DND-41 (cell line): ENCODE results near the gene SUMO1.
"Not testable (repeated sequence)": the region's sequence is repeated elsewhere in the genome, so short reads cannot be mapped to it uniquely, and the experiment has no call there.

Experiments
- ATAC-seq: fragments of 200-7000 bp; cut with Tn5 transposase; 3 replicates; pipeline ENCODE4 v1.9.1; 2021; ENCODE audit warnings: low read depth; ENCODE audit not compliant: insufficient read depth
- DNase-seq: peaks from one replicate; pipeline ENCODE4 v3.0.0-alpha.2; 2020
- H2AFZ ChIP-seq: 2 replicates; pipeline ENCODE4 v1.6.0; 2012; ENCODE audit warnings: low read depth, low read length
- H3K27ac ChIP-seq: 2 replicates; pipeline ENCODE4 v1.5.1; 2012; ENCODE audit warnings: low read length, inconsistent platforms
- H3K27me3 ChIP-seq: fragments of 200-600 bp; sonication (generic); 2 replicates; pipeline ENCODE4 v1.6.0; 2012; ENCODE audit warnings: low read length, mild to moderate bottlenecking, inconsistent platforms; ENCODE audit not compliant: insufficient read depth, poor library complexity
- H3K36me3 ChIP-seq: 2 replicates; pipeline ENCODE4 v1.5.1; 2012; ENCODE audit warnings: low read length, inconsistent platforms; ENCODE audit not compliant: insufficient read depth
- H3K4me1 ChIP-seq: 2 replicates; pipeline ENCODE4 v1.5.1; 2012; ENCODE audit warnings: mild to moderate bottlenecking, low read length; ENCODE audit not compliant: insufficient read depth
- H3K4me2 ChIP-seq: 2 replicates; pipeline ENCODE4 v1.6.0; 2012; ENCODE audit warnings: mild to moderate bottlenecking, moderate library complexity, low read length, inconsistent platforms; ENCODE audit not compliant: insufficient read depth
- H3K4me3 ChIP-seq, 2 experiments: fragments of 200-600 bp in 1 of 2; shearing (Covaris generic) in 1 of 2; 2 replicates each; pipeline ENCODE4 v1.5.1; 2012 to 2016; ENCODE audit warnings: inconsistent platforms in 2 of 2, low read length in 2 of 2, mild to moderate bottlenecking in 2 of 2, low read depth in 1 of 2, moderate library complexity in 1 of 2
- H3K79me2 ChIP-seq: 2 replicates; pipeline ENCODE4 v1.6.0; 2012; ENCODE audit warnings: low read length, inconsistent platforms; ENCODE audit not compliant: insufficient read depth
- H3K9ac ChIP-seq: 2 replicates; pipeline ENCODE4 v1.6.0; 2012; ENCODE audit warnings: low read depth, mild to moderate bottlenecking, inconsistent platforms, low read length, moderate library complexity
- H3K9me3 ChIP-seq: 2 replicates; pipeline ENCODE4 v1.5.1; 2012; ENCODE audit warnings: low read length, moderate library complexity, mild to moderate bottlenecking, inconsistent platforms; ENCODE audit not compliant: insufficient read depth, severe bottlenecking
- H4K20me1 ChIP-seq: 2 replicates; pipeline ENCODE4 v1.6.0; 2012; ENCODE audit warnings: low read length; ENCODE audit not compliant: insufficient read depth
- EZH2 ChIP-seq: IDR thresholded peaks from 3 replicates; pipeline ENCODE4 v1.6.1; 2012; ENCODE audit warnings: borderline replicate concordance, low read depth, mild to moderate bottlenecking, moderate library complexity, low read length, inconsistent platforms; ENCODE audit not compliant: severe bottlenecking
- TF ChIP-seq, protein P1 (sequence below): IDR thresholded peaks from 2 replicates; pipeline ENCODE4 v1.5.1; 2012; ENCODE audit warnings: borderline replicate concordance, low read length, moderate library complexity, mild to moderate bottlenecking; ENCODE audit not compliant: poor library complexity, severe bottlenecking; ENCODE audit errors: extremely low read depth

The SUMO1 gene

DNA sequence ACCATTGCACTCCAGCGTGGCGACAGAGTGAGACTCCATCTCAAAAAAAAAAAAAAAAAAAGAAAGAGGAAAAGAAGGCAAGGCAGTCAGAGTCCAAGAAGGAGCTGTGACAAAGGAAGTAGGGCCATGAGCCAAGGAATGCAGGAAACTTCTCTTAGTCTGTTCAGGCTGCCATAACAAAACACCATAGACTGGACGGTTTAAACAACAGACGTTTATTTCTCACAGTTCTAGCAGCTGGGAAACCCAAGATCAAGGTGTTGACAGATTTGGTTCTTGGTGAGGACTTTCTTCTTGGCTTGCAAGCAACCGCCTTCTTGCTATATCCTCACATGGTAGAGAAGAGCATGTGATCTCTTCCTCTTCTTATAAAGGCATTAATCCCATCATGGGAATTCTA, 13.1 kb upstream of the SUMO1 start:
- Histone ChIP-seq H3K36me3 (no peaks in the 10 kb centered on the region), H4K20me1 (no peaks in the 10 kb centered on the region), H3K9me3 (no peaks in the 10 kb centered on the region), H3K4me2 (no peak overlapping the region), H2AFZ (no peak overlapping the region), H3K27me3 (no peaks in the 10 kb centered on the region), H3K4me1 (no peaks in the 10 kb centered on the region), H3K27ac (no peak overlapping the region), H3K4me3 (no peak overlapping the region), H3K79me2 (no peaks in the 10 kb centered on the region), H3K9ac (no peak overlapping the region)
- TF ChIP-seq, protein P1, sequence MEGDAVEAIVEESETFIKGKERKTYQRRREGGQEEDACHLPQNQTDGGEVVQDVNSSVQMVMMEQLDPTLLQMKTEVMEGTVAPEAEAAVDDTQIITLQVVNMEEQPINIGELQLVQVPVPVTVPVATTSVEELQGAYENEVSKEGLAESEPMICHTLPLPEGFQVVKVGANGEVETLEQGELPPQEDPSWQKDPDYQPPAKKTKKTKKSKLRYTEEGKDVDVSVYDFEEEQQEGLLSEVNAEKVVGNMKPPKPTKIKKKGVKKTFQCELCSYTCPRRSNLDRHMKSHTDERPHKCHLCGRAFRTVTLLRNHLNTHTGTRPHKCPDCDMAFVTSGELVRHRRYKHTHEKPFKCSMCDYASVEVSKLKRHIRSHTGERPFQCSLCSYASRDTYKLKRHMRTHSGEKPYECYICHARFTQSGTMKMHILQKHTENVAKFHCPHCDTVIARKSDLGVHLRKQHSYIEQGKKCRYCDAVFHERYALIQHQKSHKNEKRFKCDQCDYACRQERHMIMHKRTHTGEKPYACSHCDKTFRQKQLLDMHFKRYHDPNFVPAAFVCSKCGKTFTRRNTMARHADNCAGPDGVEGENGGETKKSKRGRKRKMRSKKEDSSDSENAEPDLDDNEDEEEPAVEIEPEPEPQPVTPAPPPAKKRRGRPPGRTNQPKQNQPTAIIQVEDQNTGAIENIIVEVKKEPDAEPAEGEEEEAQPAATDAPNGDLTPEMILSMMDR: no peak
- TF ChIP-seq EZH2: no peak
- ATAC-seq (no peak), DNase-seq (no peak)

DNA sequence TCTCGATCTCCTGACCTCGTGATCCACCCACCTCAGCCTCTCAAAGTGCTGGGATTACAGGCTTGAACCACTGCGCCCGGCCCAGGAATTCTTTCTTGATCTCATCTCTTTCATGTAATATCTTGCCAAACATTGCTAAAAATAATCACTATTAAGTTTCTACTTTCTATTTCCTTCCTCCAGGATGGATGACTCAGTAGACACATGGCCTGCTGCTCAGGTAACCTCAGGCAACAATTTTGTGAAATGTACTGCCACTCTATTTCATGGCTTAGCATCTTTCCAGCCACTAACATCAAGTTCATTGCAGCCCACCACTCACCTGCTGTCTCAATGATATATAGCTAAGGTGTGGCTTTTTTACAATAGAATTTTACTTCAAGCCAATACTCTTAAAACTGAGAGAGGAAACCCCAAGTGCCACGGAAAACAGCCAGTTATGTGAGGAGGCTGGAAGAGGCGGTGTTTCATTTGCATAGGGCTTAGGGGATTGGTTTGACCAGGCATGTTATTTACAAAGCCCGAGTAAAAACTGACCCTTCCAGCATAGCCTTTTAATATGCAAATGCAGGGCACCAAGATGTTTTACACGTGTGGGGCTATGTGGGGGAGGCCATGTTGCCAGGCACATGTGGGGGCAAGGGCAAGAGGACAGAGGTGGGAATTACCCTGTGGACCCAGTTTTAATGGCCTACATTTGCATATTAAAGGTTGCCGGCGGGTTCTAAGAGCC, 11.3 kb upstream of the SUMO1 start:
- no peaks in the 10 kb centered on the region for H3K4me1 ChIP-seq
- no peaks in the 10 kb centered on the region for H3K9me3 ChIP-seq
- no peaks in the 10 kb centered on the region for H3K36me3 ChIP-seq
- H3K4me2 ChIP-seq: no peak overlapping the region
- no peaks in the 10 kb centered on the region for H3K79me2 ChIP-seq
- H3K9ac ChIP-seq: no peak overlapping the region
- no peaks in the 10 kb centered on the region for H4K20me1 ChIP-seq
- H3K27me3 ChIP-seq: no peaks in the 10 kb centered on the region
- H3K4me3 ChIP-seq: no peak overlapping the region
- ATAC-seq (no peak), DNase-seq (no peak)
- no peak overlapping the region for H3K27ac ChIP-seq
- no peak for TF ChIP-seq EZH2
- TF ChIP-seq, protein P1: no peak
- no peak overlapping the region for H2AFZ ChIP-seq

- H3K36me3 ChIP-seq, H3K9me3 ChIP-seq, H3K4me3 ChIP-seq: not testable (repeated sequence)
Observed at GRCh38 chr2:202247710-202248109, 9.3 kb upstream of the SUMO1 start.

DNA sequence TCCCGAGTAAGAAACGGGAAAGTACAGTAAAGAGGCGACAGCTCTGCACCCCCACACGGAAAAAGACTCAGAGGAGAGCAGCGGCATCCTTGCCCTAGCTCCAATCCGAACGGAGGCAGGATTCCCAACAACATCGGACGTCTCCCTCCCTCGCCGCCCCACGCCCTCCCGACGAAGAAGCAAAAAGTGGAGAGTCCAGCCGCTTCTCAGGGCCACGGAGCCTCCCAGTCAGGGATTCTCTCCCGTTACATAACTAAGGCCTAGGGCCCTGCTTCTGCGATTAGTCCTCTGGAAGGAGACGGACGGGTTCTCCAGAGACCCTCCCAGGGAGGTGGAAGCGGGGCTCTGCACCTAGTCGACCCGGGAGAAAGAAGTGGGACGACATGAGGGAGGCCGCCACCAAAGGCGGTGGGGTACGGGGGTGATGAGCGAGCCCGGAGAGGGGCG, 587 bp downstream of the SUMO1 start:
- Histone ChIP-seq H3K9me3 (no peaks in the 10 kb centered on the region), H3K36me3 (peaks cover 9% of the 10 kb centered on the region), H3K79me2 (peaks cover 61% of the 10 kb centered on the region), H3K4me2 (peak overlapping the region; percentile 81), H3K9ac (peak overlapping the region; percentile 96), H3K27me3 (no peaks in the 10 kb centered on the region), H3K4me1 (peaks cover 32% of the 10 kb centered on the region), H4K20me1 (peaks cover 39% of the 10 kb centered on the region), H2AFZ (peak overlapping the region; percentile 95), H3K27ac (peak overlapping the region; percentile 92), H3K4me3 (peak overlapping the region; percentile 99)
- no peak for TF ChIP-seq EZH2
- TF ChIP-seq, protein P1: peak; percentile 1
- ATAC-seq (peak; percentile 60), DNase-seq (no peak)

More at GRCh38 chr2:202247710-202248109, 9.3 kb upstream of the SUMO1 start:
- not testable (repeated sequence) for H3K79me2 ChIP-seq, H3K9ac ChIP-seq, H3K27me3 ChIP-seq, ATAC-seq, H4K20me1 ChIP-seq, H3K4me2 ChIP-seq, H3K4me1 ChIP-seq, H2AFZ ChIP-seq, DNase-seq, H3K27ac ChIP-seq
